OCI-LY1 (cell line): ENCODE measurements around the gene TEX261.

Experiments used
- H2AFZ ChIP-seq: fragments of 200-600 bp; sonication (generic), shearing (Covaris generic); 2 replicates; pipeline ENCODE4 v1.6.0; 2014; ENCODE audit warnings: antibody characterized with exemption, mild to moderate bottlenecking, low read length
- H3F3A ChIP-seq: fragments of 200-600 bp; sonication (generic), shearing (Covaris generic); 2 replicates; pipeline ENCODE4 v1.6.0; 2014; ENCODE audit warnings: mild to moderate bottlenecking, antibody characterized with exemption, low read length, moderate library complexity; ENCODE audit not compliant: insufficient read depth
- H3K27ac ChIP-seq: fragments of 200-600 bp; sonication (generic); 2 replicates; pipeline ENCODE4 v1.5.1; 2014; ENCODE audit warnings: low read length, mixed run types, mild to moderate bottlenecking, low read depth; ENCODE audit not compliant: poor library complexity, severe bottlenecking
- H3K27me3 ChIP-seq: fragments of 200-600 bp; sonication (generic); 2 replicates; pipeline ENCODE4 v1.6.0; 2014; ENCODE audit warnings: antibody characterized with exemption, mild to moderate bottlenecking, low read length, moderate library complexity; ENCODE audit not compliant: insufficient read depth
- H3K36me3 ChIP-seq: fragments of 200-600 bp; sonication (generic); 2 replicates; pipeline ENCODE4 v1.6.1; 2014; ENCODE audit warnings: mild to moderate bottlenecking, antibody characterized with exemption, low read length, moderate library complexity, mixed read lengths; ENCODE audit not compliant: insufficient read depth
- H3K4me1 ChIP-seq: fragments of 200-600 bp; sonication (generic); 2 replicates; pipeline ENCODE4 v1.5.1; 2014; ENCODE audit warnings: mild to moderate bottlenecking, low read length, moderate library complexity; ENCODE audit not compliant: insufficient read depth, severe bottlenecking
- H3K4me2 ChIP-seq: fragments of 200-600 bp; sonication (generic), shearing (Covaris generic); 2 replicates; pipeline ENCODE4 v1.6.1; 2014; ENCODE audit warnings: low read length
- H3K4me3 ChIP-seq: fragments of 200-600 bp; sonication (generic); 2 replicates; pipeline ENCODE4 v1.5.1; 2014; ENCODE audit warnings: low read length, low read depth, mild to moderate bottlenecking, mixed read lengths; ENCODE audit not compliant: poor library complexity, severe bottlenecking
- H3K79me2 ChIP-seq: fragments of 200-600 bp; shearing (Covaris generic); 2 replicates; pipeline ENCODE4 v1.6.1; 2016; ENCODE audit warnings: mixed run types, low read length, mixed read lengths; ENCODE audit not compliant: insufficient read depth
- H3K9ac ChIP-seq: fragments of 200-600 bp; sonication (generic), shearing (Covaris generic); 2 replicates; pipeline ENCODE4 v1.6.1; 2014; ENCODE audit warnings: mild to moderate bottlenecking, low read length, mixed read lengths
- H3K9me2 ChIP-seq: fragments of 200-600 bp; sonication (generic), shearing (Covaris generic); 2 replicates; pipeline ENCODE4 v1.6.1; 2014; ENCODE audit warnings: low read depth, mild to moderate bottlenecking, low read length, mixed read lengths
- H3K9me3 ChIP-seq: fragments of 200-600 bp; shearing (Covaris generic); 2 replicates; pipeline ENCODE4 v1.6.1; 2014; ENCODE audit warnings: low read length, mixed read lengths
- H4K20me1 ChIP-seq: fragments of 200-600 bp; sonication (generic), shearing (Covaris generic); 2 replicates; pipeline ENCODE4 v1.6.0; 2016; ENCODE audit warnings: mild to moderate bottlenecking, low read length; ENCODE audit not compliant: insufficient read depth
- CTCF ChIP-seq: fragments of 200-600 bp; sonication (generic), shearing (Covaris generic); IDR thresholded peaks from 2 replicates; pipeline ENCODE4 v1.5.1; 2017; ENCODE audit warnings: mild to moderate bottlenecking, antibody characterized with exemption, low read length, moderate library complexity, mixed read lengths
- EZH2 ChIP-seq: fragments of 200-600 bp; sonication (generic), shearing (Covaris generic); IDR thresholded peaks from 2 replicates; pipeline ENCODE4 v1.8.0; 2017; ENCODE audit warnings: borderline replicate concordance, mixed run types, mild to moderate bottlenecking, antibody characterized with exemption, low read length, moderate library complexity, mixed read lengths

Gene TEX261

GRCh38 chr2:70942396-70943204, 52.1 kb downstream of the TEX261 start:
- no peaks in the 10 kb centered on the region for H3K9me3 ChIP-seq
- no peak overlapping the region for H3K4me3 ChIP-seq
- no peak overlapping the region for H3K4me2 ChIP-seq
- TF ChIP-seq EZH2 (no peak), CTCF (no peak)
- no peaks in the 10 kb centered on the region for H3K9me2 ChIP-seq
- no peaks in the 10 kb centered on the region for H3F3A ChIP-seq
- no peak overlapping the region for H3K27ac ChIP-seq
- peaks cover 9% of the 10 kb centered on the region for H3K4me1 ChIP-seq
- H3K9ac ChIP-seq = no peak overlapping the region
- H3K36me3 ChIP-seq = no peaks in the 10 kb centered on the region
- no peaks in the 10 kb centered on the region for H4K20me1 ChIP-seq
- no peaks in the 10 kb centered on the region; the same call in 1 of the 2 replicates for H3K27me3 ChIP-seq
- no peaks in the 10 kb centered on the region for H3K79me2 ChIP-seq
- H2AFZ ChIP-seq = no peak overlapping the region

- Histone ChIP-seq H3F3A (no peaks in the 10 kb centered on the region), H3K27ac (no peak overlapping the region), H3K9me2 (no peaks in the 10 kb centered on the region), H4K20me1 (no peaks in the 10 kb centered on the region), H3K9me3 (no peaks in the 10 kb centered on the region), H3K27me3 (no peaks in the 10 kb centered on the region; the same call in 1 of the 2 replicates), H3K9ac (no peak overlapping the region), H3K4me1 (no peaks in the 10 kb centered on the region), H3K36me3 (no peaks in the 10 kb centered on the region), H3K4me2 (no peak overlapping the region), H2AFZ (no peak overlapping the region), H3K79me2 (no peaks in the 10 kb centered on the region), H3K4me3 (no peak overlapping the region)
- no peak for TF ChIP-seq EZH2
- no peak for TF ChIP-seq CTCF
Measured at GRCh38 chr2:70941701-70942100, 53.0 kb downstream of the TEX261 start.

DNA sequence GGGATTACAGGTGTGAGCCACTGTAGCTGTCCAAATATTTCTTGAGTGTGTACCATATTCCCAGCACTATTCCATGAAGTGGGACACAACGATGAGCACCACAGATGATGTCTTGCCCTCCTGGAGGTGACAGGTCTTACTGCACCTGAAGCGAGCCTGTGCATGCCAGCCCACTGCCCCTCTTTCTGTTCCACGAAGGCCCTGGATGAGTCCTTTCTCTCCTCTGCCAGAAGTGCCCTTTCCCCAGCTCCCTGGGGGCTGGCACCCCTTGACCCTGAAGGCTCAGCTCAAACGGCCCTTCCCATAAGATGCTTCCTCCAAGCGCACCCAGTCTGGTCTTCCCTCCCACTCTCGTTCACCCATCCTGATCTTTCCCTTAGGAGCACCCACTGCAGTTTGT, 53.5 kb downstream of the TEX261 start:
- H3K4me2 ChIP-seq = no peak overlapping the region
- no peaks in the 10 kb centered on the region for H3K79me2 ChIP-seq
- no peaks in the 10 kb centered on the region for H3K9me3 ChIP-seq
- no peak overlapping the region for H3K4me3 ChIP-seq
- H3K9ac ChIP-seq = no peak overlapping the region
- H4K20me1 ChIP-seq = no peaks in the 10 kb centered on the region
- no peak overlapping the region for H3K27ac ChIP-seq
- H3F3A ChIP-seq = no peaks in the 10 kb centered on the region
- H3K4me1 ChIP-seq = no peaks in the 10 kb centered on the region
- no peaks in the 10 kb centered on the region for H3K36me3 ChIP-seq
- TF ChIP-seq EZH2 (no peak), CTCF (no peak)
- no peak overlapping the region for H2AFZ ChIP-seq
- H3K9me2 ChIP-seq = no peaks in the 10 kb centered on the region
- no peaks in the 10 kb centered on the region; the same call in 1 of the 2 replicates for H3K27me3 ChIP-seq
